HepG2 (cell line): ENCODE results near the gene RPS6KA2.

Source experiments
- HMGA1 ChIP-seq: sonication (generic); formaldehyde crosslinking; conservative IDR thresholded peaks from 2 replicates; pipeline ENCODE4 v1.4.0; 2020; ENCODE audit warnings: missing genetic modification reagents
- REST ChIP-seq, 2 experiments: IDR thresholded peaks; 2 replicates each; pipeline ENCODE4 v1.6.1; 2011 to 2012; ENCODE audit warnings: low read length in 2 of 2, borderline replicate concordance in 1 of 2, low read depth in 1 of 2, mild to moderate bottlenecking in 1 of 2, moderate library complexity in 1 of 2
- ZNF660 ChIP-seq: sonication (generic); formaldehyde crosslinking; IDR thresholded peaks from 2 replicates; pipeline ENCODE4 v1.5.1; 2020; ENCODE audit warnings: mild to moderate bottlenecking, low read depth, missing genetic modification reagents, borderline replicate concordance

- no peak for TF ChIP-seq HMGA1 (CRISPR knock-in tag)
- no peak for TF ChIP-seq ZNF660 (CRISPR knock-in tag)
- no peak for TF ChIP-seq REST (IDR thresholded peaks at IDR 0.05; ENCODE audit: borderline replicate concordance in 1 of 2, low read depth in 1 of 2, low read length in 2 of 2)
Measured at GRCh38 chr6:166456395-166457156, 170.5 kb downstream of the RPS6KA2 start.
